Kasumi-1 (cell line): Measurements from ENCODE around the gene SLC17A6.

Experiments used
- DNase-seq, 2 experiments: peaks; one replicate each; lab custom pipeline; 2025; lab: John Stamatoyannopoulos, UW

SLC17A6 gene

GRCh38 chr11:22337596-22338485 is at the start of gene SLC17A6:
SLC17A6 (plus strand) TSS chr11:22338381; CDS start chr11:22338534, 153 bp downstream.
- peak; percentile 54 to 73 for DNase-seq

- DNase-seq, result no peak
Measured at GRCh38 chr11:22302368-22302767, 35.8 kb upstream of the SLC17A6 start.

GRCh38 chr11:22304337-22304961 is 33.7 kb upstream of the SLC17A6 start:
- peak; percentile 65 to 71 for DNase-seq

- no peak for DNase-seq
Measured at GRCh38 chr11:22317656-22318055, 20.5 kb upstream of the SLC17A6 start.

GRCh38 chr11:22331771-22332170 is 6.4 kb upstream of the SLC17A6 start:
- peak; percentile 11 to 26 for DNase-seq

- no peak for DNase-seq
Measured at GRCh38 chr11:22336587-22336986, 1.6 kb upstream of the SLC17A6 start.

GRCh38 chr11:22339611-22340010 is 1.4 kb downstream of the SLC17A6 start:
- DNase-seq, result no peak

GRCh38 chr11:22340235-22340634 is 2.1 kb downstream of the SLC17A6 start:
- DNase-seq, result no peak

- DNase-seq, result no peak
Measured at GRCh38 chr11:22340701-22341587, 2.8 kb downstream of the SLC17A6 start.

- no peak for DNase-seq
Measured at GRCh38 chr11:22341588-22341931, 3.4 kb downstream of the SLC17A6 start.

- DNase-seq, result no peak
Measured at GRCh38 chr11:22342211-22343031, 4.2 kb downstream of the SLC17A6 start.

GRCh38 chr11:22343032-22343324 is 4.8 kb downstream of the SLC17A6 start:
- no peak for DNase-seq

- DNase-seq, result no peak
Measured at GRCh38 chr11:22343371-22344032, 5.3 kb downstream of the SLC17A6 start.

GRCh38 chr11:22344081-22344480 is 5.9 kb downstream of the SLC17A6 start:
- no peak for DNase-seq

GRCh38 chr11:22346282-22346681 is 8.1 kb downstream of the SLC17A6 start:
- no peak for DNase-seq

- no peak for DNase-seq
Measured at GRCh38 chr11:22347857-22348487, 9.8 kb downstream of the SLC17A6 start.

- DNase-seq, result no peak
Measured at GRCh38 chr11:22349491-22349890, 11.3 kb downstream of the SLC17A6 start.

- no peak for DNase-seq
Measured at GRCh38 chr11:22359295-22359694, 21.1 kb downstream of the SLC17A6 start.

- DNase-seq, result no peak
Measured at GRCh38 chr11:22371160-22371559, 33.0 kb downstream of the SLC17A6 start.

GRCh38 chr11:22387126-22387525 is 48.9 kb downstream of the SLC17A6 start:
- DNase-seq, result no peak
